ENCODE data around the gene SMYD3.

GRCh38 chr1:246145900-246146299 lies 361.2 kb downstream of the SMYD3 start:
- no peak for TF ChIP-seq OVOL3 (tag by site-specific recombination; IDR thresholded peaks at IDR 0.05)
- TF ChIP-seq ZNF362 (tag by site-specific recombination; IDR thresholded peaks at IDR 0.05), result no peak
- no peak for TF ChIP-seq ZNF514 (tag by site-specific recombination; IDR thresholded peaks at IDR 0.05)
- no peak for TF ChIP-seq CTCF (tag by site-specific recombination; IDR thresholded peaks at IDR 0.05)
- no peak for TF ChIP-seq PRDM4 (tag by site-specific recombination; IDR thresholded peaks at IDR 0.05)
- no peak for TF ChIP-seq PRDM1 (tag by site-specific recombination; IDR thresholded peaks at IDR 0.05)
- TF ChIP-seq RBAK (tag by site-specific recombination; IDR thresholded peaks at IDR 0.05), result no peak
- no peak for TF ChIP-seq BCL11A (tag by site-specific recombination; IDR thresholded peaks at IDR 0.05; ENCODE audit: low read depth)
- no peak for TF ChIP-seq ZSCAN23 (tag by site-specific recombination; IDR thresholded peaks at IDR 0.05)
- TF ChIP-seq ZNF501 (tag by site-specific recombination; IDR thresholded peaks at IDR 0.05), result no peak
- no peak for TF ChIP-seq ZNF449 (tag by site-specific recombination; IDR thresholded peaks at IDR 0.05)
- no peak for TF ChIP-seq ZNF571 (tag by site-specific recombination; IDR thresholded peaks at IDR 0.05)
- no peak for TF ChIP-seq SP2 (tag by site-specific recombination; IDR thresholded peaks at IDR 0.05)
- TF ChIP-seq ZNF174 (tag by site-specific recombination; IDR thresholded peaks at IDR 0.05), result no peak
